Activated CD4-positive, alpha-beta T cell treated with anti-CD3 and anti-CD28 coated beads for 24 hours (primary cell): ENCODE measurements around the gene NLRC5.
"Not testable (repeated sequence)": the region's sequence is repeated elsewhere in the genome, so short reads cannot be mapped to it uniquely, and the experiment has no call there.

Experiments
- DNase-seq, 2 donors: peaks; one replicate each; pipeline ENCODE4 v3.0.0-alpha.2; 2020; ENCODE audit warnings: low read depth in 2 of 2

NLRC5 gene

DNA sequence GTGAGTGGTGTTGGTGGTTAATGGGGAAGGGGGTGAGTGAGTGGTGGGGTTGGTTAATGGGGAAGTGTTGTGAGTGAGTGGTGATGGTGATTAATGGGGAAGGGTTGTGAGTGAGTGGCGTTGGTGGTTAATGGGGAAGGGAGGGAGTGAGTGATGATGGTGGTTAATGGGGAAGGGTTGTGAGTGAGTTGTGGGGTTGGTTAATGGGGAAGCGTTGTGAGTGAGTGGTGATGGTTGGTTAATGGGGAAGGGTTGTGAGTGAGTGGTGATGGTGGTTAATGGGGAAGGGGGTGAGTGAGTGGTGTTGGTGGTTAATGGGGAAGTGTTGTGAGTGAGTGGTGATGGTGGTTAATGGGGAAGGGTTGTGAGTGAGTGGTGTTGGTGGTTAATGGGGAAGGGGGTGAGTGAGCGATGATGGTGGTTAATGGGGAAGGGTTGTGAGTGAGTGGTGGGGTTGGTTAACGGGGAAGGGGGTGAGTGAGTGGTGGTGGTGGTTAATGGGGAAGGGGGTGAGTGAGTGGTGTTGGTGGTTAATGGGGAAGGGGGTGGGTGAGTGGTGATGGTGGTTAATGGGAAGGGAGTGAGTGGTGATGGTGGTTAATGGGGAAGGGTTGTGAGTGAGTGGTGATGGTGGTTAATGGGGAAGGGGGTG, 81.8 kb downstream of the NLRC5 start:
- DNase-seq: not testable (repeated sequence)

DNA sequence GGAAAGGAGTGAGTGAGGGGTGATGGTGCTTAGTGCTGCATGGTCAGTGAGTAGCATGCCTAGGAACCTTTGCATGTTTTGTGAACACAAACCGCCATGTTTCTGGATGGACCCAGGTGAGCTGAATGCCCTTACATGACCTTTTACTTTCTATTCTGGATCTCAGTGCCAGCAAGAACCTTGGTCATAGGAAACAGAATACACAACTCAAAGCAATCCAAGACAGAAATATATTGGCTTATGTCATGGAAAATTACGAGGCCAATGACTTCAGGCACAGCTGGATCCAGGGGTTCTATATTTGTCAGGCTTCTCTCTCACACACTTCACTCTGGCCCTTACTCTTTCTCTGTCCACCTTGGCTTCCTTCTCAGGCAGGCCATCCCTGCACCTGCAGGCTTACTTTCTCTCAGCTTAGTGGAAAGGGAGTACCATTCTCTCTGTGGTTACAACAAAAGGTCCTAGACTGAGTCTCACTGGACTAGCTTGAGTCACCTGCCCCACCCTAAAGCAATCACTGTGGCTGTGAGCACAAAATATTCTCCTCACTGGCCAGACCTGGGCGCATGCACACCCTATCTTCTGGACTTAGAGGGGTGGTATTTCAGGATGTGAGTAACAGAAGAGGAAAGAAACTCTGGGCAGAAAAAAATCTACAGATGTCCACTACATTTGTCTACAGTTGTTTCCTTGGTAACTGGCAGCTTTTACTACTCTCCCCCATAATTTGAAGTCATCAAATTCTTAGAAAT, 82.7 kb downstream of the NLRC5 start:
- DNase-seq: no peak

DNA sequence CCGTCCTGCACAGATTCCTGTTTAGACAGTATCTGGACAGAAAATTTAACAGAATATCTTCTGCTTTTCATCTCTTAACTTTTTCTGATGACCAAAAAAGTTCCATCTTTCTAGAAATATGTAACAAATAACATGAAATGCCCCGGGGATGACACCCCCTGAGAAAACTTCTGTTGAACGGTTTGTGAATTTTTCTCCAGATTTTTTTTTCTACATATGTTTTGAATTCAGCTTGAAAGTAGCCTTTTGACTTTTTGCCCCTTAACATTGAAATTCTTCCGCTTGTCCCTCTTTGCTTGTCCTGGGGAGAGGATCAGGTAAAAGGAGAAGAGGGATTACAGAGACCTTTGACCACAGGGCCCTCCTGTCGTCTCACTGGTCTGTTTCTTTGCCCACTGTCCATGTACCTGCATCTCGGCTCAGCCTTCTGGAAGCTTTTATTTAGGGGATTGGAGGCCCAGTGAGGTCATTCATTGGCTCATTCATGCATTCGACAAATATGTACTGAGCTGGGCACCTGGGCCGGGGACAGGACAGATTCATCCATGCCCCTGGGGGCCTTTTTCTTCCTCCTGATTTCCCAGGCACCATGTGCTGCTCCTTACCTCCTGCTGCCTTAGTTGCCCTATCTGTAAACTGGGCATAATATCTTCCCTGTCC, 83.4 kb downstream of the NLRC5 start:
- no peak for DNase-seq

DNA sequence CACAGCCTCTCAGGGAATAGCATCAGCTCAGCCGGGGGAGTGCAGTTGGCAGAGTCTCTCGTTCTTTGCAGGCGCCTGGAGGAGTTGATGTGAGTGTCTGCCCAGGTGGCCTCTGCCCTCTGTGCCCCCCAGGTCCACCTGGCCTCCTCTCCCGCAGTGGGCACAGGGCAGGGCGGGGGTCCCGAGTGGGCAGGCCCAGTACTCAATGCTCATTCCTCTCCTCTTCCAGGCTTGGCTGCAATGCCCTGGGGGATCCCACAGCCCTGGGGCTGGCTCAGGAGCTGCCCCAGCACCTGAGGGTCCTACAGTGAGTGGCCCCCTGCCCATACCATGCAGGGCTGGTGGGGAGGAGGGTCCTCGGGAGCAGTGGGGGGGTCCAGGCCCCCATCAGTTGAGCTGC, 88.4 kb downstream of the NLRC5 start:
- DNase-seq: no peak

DNA sequence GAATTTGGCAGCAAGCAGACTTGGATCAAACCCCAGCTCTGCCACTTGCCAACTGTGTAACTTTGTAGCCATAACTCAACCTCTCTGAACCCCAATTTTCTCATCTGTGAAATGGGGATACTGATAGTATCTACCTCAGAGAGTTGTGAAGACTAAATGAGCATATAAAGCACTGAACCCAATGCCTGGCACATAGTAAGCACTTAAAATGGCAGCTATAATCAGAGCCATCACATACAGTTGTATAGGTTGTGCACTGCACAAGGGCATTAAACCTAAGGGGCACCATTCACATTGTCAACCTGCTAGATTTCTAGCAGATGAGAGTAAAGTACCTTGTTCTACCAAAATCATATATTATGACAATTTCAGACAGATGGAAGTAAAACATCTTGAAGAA, 92.4 kb downstream of the NLRC5 start:
- DNase-seq: no peak

DNA sequence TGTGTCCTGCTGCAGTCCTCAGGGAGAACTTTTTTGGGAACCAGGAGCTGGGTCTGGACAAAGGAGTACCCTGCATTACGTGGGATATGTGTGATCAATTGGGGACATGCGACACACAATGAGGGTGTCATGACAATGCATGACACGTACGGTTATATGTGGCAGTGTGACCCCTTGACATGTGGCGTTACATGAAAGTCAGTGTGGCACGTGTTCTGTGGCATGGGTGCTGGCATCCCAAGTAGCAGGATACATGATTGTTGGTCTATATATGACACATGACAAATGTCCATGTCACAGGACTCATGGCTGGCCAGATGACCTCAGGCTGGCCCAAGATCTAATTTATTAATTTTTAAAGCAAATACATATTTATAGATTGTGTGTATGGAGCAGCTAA, 93.3 kb downstream of the NLRC5 start:
- no peak for DNase-seq

DNA sequence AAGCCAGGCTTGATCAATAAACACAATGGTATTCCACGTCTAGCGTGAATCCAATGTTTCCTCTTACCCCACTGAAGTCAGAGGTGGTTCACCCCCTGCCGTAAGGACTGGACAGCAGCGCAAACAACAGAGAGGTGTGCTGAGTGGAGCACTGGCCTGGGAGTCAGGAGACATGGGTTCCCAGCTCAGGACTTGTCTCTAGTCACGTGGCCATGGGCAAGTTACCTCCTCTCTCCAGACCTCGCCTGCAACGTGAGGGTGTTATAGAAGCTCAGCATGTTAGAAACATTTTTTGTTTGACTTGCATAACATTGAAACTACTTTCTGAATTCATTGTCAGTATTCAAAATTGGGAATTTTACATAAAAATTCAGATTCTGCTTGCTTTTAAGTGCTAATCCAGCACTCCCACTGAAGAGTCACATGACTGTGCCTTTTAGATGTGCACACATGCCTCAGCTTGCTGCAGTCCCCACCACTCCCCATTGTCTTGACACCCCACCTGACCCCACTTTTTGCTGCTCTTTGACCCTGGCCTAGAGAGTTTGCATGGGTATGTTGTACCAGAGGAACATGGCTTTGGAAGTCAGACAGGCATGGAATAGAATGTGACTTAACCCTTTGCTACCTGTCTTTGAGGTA, 94.2 kb downstream of the NLRC5 start:
- no peak for DNase-seq

DNA sequence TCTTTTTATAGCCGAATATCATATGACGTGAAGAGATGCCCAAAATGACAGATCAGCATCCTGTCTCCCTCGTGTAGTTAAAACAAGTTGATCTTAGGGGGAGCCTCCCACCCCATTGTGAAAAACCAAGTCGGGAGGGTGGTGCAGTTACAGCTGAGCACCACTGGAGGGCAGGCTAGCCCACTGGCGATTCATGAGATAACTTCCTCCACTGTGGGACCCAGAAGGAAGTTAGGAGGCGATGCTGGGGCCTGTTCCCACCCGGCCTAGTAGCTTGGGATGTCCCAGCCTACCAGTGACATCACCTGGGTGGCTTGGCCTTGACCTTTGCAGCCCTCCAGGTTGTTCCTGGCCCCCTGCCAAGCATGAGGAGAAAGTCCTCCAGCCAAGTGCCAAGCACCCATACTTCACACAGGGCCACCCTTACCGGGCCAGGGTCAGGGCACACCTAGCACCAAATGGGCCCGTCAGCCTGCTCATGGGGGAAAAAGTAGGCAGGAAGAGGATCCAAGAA, 95.0 kb downstream of the NLRC5 start:
- DNase-seq: peak; percentile 51 to 65

DNA sequence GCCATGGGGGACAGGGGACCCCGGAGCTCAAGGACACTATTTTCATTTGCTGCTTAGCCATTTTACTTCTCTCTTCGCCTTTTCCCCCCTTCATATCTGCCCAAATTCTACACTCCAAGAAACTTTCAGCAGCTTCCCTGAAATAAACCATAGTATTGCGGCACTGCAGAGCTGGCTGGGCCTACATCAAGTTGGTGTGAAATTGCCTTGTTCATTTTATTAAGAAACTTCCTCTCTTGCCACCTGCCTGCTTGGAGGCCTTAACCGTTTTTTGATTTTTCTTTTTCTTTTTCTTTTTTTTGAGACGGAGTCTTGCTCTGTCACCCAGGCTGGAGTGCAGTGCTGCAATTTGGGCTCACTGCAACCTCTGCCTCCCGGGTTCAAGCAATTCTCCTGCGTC, 95.6 kb downstream of the NLRC5 start:
- DNase-seq: no peak

DNA sequence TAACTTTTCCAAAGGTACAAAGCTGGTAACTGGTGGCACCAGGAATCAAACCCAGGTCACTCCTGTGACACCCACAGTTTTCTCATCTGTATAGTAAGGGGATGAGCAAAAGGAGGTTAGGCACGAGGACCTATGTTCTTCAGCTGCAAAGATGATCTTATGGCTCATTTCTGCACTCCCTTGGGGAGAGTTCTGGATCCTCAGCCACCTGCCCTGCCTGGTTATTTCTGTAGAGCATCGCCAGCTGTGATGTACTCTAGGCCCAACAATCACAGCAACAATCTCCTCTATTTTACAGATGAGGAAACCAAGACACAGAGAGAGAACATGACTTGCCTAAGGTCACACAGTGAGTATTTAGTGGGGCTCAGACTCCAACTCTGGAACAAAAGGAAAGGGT, 97.6 kb downstream of the NLRC5 start:
- DNase-seq: no peak

DNA sequence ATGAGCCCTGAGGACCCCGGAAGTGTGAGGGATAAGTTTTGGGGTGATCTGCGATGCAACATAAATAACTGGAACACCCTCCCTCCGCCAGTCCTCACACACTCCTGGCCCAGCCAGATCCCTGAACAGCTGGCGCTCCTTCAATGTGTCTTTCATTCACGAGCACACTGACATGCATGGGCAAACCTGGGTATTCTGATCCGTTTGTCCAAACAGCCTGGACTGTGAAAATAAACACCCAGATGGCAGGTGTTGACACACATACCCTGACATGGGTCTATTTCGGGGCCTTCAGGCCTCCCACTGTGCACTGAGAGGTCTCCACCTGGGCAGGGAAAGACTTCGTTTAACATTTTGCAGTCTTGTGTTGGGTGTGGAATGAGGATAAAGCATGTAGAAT, 100.0 kb downstream of the NLRC5 start:
- DNase-seq: no peak

DNA sequence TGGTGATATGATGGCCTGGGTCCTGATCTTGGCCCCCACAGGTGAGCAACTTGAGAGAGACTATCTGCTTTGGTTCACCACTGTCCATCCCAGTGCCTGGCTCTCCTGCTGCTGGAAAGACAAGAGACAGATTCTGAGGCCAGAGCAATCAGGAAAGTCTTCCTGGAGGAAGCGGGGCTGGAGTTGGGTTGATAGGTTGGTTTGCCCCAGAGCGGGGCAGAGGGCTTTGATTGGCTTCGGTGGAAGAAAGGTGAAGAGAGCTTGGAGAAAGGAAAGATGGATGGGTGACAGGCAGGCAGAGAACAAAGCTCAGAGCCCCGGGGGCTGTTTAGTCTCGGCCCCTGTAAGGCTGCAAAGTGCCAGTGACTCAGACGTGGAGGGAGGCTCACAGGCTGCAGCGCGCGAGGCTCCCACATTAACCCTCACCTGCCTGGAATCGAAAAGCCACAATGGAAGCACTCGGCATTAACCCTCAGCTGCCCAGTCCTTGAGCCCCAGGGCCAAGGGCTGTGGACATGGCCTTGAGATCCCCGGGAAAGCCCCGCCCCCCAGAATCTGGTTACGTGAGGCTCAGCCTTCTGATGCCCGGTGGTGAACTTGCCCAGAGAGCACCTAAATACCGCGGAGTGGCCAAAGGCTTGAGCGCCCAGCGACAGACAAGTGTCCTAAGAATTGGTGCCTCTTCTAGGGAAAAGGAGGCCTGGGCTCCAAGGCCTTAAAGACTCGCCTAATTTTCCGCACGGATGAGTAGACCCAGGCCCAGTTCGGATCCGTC, 102.0 kb downstream of the NLRC5 start:
- DNase-seq: no peak

DNA sequence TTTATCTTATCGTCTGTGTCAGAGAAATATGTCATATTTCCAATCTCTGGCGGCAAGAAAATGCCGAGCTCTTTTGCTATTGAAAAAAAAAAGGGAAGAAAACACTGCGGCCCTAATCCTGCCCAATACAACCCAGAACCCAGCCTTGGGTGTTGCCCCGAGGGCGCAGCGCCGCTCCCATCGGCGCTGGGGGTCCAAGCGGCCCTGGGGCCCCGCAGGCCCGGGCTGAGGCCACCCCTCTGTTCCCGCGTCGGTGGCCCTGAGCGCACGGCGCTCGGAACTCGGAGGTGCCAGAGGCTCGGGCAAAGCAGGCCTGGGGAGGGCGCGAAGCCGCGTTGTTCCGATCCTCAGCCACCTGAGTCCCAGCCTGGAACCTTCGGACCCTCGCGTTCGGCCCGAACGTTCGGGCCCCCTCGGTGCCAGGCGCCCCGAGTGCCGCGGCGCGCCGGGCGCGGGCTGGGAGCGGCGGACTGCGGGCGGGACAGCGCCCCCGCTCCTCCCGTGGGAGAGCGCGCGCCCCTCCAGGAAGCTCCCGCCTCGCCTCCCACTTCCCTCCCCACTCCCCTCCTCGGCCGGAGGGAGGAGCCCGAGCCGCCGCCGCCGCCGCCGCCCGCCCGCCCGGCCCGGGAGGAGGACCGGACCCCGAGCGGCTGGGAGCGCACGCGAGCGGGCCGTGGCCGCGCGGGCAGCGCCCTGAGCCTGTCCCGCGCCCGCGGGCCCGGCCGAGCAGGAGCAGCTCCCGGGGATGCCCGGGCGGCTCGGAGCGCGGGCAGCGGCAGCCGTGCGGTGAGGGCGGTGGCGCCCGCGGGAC, 102.8 kb downstream of the NLRC5 start, which contains the start of gene CPNE2:
TSS of gene CPNE2 (plus strand) at position 609 of the 811 bp plus-strand sequence. CDS start 18,160 bp downstream, outside the sequence.
- peak in 1 of 2 donors; percentile 23 for DNase-seq

DNA sequence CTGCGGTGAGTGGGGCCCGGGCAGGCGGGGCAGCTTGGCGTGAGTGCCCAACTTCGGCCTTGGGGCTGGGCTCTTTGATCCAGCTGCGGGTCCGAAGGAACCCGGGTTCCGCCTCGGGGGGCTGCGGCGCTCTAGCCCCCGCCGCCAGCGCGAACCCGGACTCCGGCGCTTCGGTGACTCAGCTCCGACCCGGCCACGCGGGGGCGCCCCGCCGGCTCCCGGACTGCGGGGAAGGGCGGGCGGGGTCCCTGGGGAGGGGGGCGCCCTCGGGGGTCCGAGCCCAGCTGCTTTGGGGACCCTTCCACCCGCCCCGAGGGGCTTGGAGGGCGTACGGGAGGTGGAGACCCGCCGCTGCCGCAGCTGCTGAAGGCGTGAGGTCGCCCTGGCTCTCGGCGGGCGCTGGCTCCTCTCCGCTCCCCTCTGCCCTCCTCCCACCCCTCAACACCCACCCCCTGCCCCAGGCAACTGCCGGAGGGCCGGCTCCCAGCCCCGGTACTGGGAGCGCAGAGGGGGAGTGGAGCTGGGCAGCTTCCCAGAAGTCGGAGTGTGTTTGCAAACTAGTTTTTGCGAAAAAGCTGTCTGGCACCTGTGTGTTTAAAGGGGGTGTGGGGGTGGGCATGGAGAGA, 103.5 kb downstream of the NLRC5 start:
- DNase-seq: peak; percentile 21 to 22

DNA sequence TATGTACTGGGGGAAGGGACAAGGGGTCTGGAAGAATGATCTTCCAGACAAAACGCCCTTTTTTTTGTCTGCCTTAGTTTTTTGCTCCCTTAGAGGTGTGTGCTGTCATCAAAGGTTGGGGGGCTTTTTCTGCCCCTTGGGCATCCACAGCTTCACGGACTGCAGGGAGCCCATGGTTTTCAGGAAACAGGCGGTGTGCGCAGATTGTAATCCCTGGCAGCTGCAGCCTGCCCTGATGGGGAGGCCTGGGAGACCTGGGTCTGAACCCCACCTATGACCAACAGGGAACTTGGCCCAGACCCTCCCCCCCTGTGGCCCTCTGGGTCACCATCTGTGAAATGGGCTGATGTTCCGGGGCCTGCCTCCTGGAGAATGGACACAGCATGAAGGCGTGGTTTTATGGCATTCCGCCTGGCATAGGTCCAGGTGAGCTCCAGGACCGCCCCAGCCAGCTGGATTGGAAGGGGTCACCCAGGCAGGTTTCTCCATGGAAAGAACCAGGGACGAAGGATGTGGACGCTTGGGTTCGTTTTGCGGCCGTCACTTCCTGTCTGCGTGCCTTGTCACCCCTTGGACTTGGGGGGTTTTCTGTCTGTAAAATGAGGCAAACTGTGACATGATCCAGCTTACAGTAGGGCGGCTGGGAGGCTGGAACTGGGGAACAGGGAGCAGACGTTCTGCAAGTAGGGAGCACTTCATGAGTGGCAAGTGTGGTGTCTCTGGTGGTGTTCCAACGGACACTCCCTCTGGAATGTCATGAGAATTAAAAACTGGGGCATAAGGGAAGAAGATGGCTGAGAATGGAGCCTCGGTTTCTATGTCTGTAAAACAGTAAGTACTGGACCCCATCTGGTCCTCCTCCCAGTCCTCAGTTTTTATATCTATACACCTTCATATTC, 104.6 kb downstream of the NLRC5 start:
- DNase-seq: no peak

DNA sequence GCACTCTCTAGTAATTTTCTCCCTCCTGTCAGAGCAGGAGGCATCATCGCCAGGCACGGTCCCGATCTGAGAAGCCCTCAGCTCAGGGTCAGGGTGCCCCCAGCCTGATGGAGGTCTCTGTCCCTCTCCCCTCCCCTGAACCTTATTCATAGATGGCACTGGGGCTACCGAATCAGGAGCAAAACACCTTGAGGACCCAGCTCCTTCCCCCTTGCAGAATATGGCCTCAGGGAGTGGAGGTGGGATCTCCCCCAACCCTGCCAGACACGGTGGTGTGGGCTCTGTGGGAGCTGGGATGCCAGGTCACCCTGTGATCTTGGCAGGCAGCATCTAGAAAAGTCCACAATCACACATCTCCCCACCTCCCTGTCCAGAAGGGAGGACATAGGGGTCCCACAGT, 105.6 kb downstream of the NLRC5 start:
- no peak for DNase-seq

DNA sequence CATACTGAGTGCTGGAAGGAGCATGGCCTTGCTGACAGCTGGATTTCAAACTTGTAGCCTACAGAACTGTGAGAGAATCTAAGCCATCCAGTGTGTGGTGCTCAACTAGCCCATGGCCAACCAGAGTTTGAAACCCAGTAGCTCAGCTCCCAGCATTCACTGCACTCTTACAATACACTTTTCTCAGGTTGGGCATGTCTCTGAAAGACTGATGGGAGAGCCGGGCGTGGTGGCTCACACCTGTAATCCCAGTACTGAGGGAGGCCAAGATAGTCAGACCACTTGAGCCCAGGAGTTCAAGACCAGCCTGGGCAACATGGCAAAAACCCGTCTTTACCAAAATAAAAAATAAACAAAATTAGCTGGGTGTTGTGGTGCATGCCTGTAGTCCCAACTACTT, 106.8 kb downstream of the NLRC5 start:
- DNase-seq: no peak

DNA sequence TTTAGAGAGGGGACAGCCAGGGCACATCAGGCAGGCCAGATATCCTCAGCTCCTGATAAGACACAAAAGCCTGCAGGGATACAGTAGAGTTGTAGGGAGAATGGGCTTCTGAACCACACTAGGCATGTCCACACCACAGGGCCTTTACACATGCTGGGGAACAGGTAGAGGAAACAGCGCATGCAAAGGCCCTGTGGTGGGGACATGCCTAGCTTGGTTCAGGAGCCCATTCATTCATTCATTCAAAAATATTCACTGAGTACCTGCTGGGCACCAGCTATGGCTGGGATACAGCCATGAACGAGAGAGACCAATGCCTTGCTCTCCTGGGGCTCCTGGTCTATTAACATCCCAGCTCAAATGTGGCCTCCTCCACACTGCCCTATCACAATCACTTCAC, 107.4 kb downstream of the NLRC5 start:
- DNase-seq: no peak
